ENCODE results near the gene SNRPD3. TPM values are rescaled to one million over a fixed set of nuclear protein-coding genes. Genes with fewer than 3 reads are reported as not detected.

The SNRPD3 gene
- total and polyA plus RNA-seq, 9 of the 15 experiments (the other 6 are each of a cell fraction or from before 2014, with no cell fraction given) = 131 to 366 (median 274) TPM

GRCh38 chr22:24554313-24555164 is 1.3 kb upstream of the SNRPD3 start, which contains the start of gene GUCD1 (continued):
- TF ChIP-seq, protein P1, sequence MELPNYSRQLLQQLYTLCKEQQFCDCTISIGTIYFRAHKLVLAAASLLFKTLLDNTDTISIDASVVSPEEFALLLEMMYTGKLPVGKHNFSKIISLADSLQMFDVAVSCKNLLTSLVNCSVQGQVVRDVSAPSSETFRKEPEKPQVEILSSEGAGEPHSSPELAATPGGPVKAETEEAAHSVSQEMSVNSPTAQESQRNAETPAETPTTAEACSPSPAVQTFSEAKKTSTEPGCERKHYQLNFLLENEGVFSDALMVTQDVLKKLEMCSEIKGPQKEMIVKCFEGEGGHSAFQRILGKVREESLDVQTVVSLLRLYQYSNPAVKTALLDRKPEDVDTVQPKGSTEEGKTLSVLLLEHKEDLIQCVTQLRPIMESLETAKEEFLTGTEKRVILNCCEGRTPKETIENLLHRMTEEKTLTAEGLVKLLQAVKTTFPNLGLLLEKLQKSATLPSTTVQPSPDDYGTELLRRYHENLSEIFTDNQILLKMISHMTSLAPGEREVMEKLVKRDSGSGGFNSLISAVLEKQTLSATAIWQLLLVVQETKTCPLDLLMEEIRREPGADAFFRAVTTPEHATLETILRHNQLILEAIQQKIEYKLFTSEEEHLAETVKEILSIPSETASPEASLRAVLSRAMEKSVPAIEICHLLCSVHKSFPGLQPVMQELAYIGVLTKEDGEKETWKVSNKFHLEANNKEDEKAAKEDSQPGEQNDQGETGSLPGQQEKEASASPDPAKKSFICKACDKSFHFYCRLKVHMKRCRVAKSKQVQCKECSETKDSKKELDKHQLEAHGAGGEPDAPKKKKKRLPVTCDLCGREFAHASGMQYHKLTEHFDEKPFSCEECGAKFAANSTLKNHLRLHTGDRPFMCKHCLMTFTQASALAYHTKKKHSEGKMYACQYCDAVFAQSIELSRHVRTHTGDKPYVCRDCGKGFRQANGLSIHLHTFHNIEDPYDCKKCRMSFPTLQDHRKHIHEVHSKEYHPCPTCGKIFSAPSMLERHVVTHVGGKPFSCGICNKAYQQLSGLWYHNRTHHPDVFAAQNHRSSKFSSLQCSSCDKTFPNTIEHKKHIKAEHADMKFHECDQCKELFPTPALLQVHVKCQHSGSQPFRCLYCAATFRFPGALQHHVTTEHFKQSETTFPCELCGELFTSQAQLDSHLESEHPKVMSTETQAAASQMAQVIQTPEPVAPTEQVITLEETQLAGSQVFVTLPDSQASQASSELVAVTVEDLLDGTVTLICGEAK (IDR thresholded peaks at IDR 0.05) = no peak
- TF ChIP-seq, protein P1 (CRISPR knock-in tag; IDR thresholded peaks at IDR 0.05) = no peak
- TF ChIP-seq ZNF197 (CRISPR knock-in tag; IDR thresholded peaks at IDR 0.05; ENCODE audit: low read depth) (no peak), XRCC3 (IDR thresholded peaks at IDR 0.05) (no peak), THAP7 (CRISPR knock-in tag; IDR thresholded peaks at IDR 0.05) (no peak), NCOA2 (IDR thresholded peaks at IDR 0.05; ENCODE audit: partially characterized antibody in 2 of 2) (no peak), GATA2 (CRISPR knock-in tag; IDR thresholded peaks at IDR 0.05) (no peak), FOXA3 (CRISPR knock-in tag; conservative IDR thresholded peaks at IDR 0.05 in 1 of 2, IDR thresholded peaks at IDR 0.05 in 1 of 2) (no peak), ZBTB11 (CRISPR knock-in tag; IDR thresholded peaks at IDR 0.05) (no peak)
- TF ChIP-seq, protein P2, sequence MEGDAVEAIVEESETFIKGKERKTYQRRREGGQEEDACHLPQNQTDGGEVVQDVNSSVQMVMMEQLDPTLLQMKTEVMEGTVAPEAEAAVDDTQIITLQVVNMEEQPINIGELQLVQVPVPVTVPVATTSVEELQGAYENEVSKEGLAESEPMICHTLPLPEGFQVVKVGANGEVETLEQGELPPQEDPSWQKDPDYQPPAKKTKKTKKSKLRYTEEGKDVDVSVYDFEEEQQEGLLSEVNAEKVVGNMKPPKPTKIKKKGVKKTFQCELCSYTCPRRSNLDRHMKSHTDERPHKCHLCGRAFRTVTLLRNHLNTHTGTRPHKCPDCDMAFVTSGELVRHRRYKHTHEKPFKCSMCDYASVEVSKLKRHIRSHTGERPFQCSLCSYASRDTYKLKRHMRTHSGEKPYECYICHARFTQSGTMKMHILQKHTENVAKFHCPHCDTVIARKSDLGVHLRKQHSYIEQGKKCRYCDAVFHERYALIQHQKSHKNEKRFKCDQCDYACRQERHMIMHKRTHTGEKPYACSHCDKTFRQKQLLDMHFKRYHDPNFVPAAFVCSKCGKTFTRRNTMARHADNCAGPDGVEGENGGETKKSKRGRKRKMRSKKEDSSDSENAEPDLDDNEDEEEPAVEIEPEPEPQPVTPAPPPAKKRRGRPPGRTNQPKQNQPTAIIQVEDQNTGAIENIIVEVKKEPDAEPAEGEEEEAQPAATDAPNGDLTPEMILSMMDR (IDR thresholded peaks at IDR 0.05 in 2 of 3, conservative IDR thresholded peaks at IDR 0.05 in 1 of 3; ENCODE audit: insufficient read depth in 2 of 3, low read depth in 1 of 3, low read length in 3 of 3) = no peak
